Measurements from ENCODE around the gene CTDNEP1. TPM values are rescaled to one million over a fixed set of nuclear protein-coding genes. Genes with fewer than 3 reads are reported as not detected.
A peak's percentile ranks its signal among the peaks of the same experiment; 100 is the strongest.

The CTDNEP1 gene
- total and polyA plus RNA-seq, 7 experiments from 2014 or later = 38.3 to 173 (median 120) TPM

- peaks cover 0 to 52% (median under 1%) of the 10 kb centered on the region in 3 experiments for H3K36me3 ChIP-seq (ENCODE audit: control insufficient read depth in 2 of 3, insufficient read depth in 3 of 3, low read length in 3 of 3)
- no peaks in the 10 kb centered on the region for H3K27me3 ChIP-seq (ENCODE audit: control insufficient read depth in 2 of 2, insufficient read depth in 2 of 2, low read length in 2 of 2)
- peaks cover 0 to 25% (median 9%) of the 10 kb centered on the region in 5 donors for H3K36me3 Mint-ChIP-seq
- DNase-seq = peak; percentile 89 to 97 (median 93)
- peak within 1 kb of the TSS; percentile 84 for H3K27ac ChIP-seq (ENCODE audit: low read depth, low read length)
- peak; percentile 76 for ATAC-seq
- peak within 1 kb of the TSS; percentile 71 for H3K4me3 ChIP-seq (ENCODE audit: low read length)
- H3K4me1 ChIP-seq (ENCODE audit: control insufficient read depth in 2 of 2, insufficient read depth in 2 of 2, low read length in 2 of 2) = peaks cover 15 to 20% of the 10 kb centered on the region in 2 donors
- no peaks in the 10 kb centered on the region for H3K9me3 ChIP-seq (ENCODE audit: control insufficient read depth in 2 of 3, low read length in 3 of 3)
- peaks cover 41 to 61% (median 52%) of the 10 kb centered on the region in 7 donors for H3K4me1 Mint-ChIP-seq
- H3K9me3 Mint-ChIP-seq = peaks cover 0 to 6% (median 0%) of the 10 kb centered on the region in 11 donors
- peak within 1 kb of the TSS; percentile 87 to 98 (median 96) for H3K4me3 Mint-ChIP-seq
- H3K27me3 Mint-ChIP-seq = peaks cover 0 to 2% (median 0%) of the 10 kb centered on the region in 5 donors
- peak within 1 kb of the TSS; percentile 72 to 96 (median 93) for H3K27ac Mint-ChIP-seq
- ChIA-PET POLR2A (interaction anchor here (0.8 to 14.4 kb wide), 13 partner anchors 8 to 339 kb away, joined by 3 to 265 read pairs (median 4); partner anchors contain the start of genes ACADVL, ACAP1, CTDNEP1 and DLG4), CTCF (interaction anchor here (0.9 to 1.4 kb wide), 4 partner anchors 11 to 62 kb away, joined by 3 to 6 read pairs (median 4); partner anchors contain the start of genes ACADVL and DLG4)
- intact Hi-C loops (cut with micrococcal nuclease) = loop anchor here (1.0 to 10.0 kb wide), 6 partner anchors 13 to 1817 kb away; partner anchors contain the start of genes ACADVL (in 1 of the 2), DLG4 (in 1 of the 2), NUP88 (in 1 of the 2) and PER1 (in 1 of the 2)
Measured at GRCh38 chr17:7234083-7234951, 17.2 kb downstream of the CTDNEP1 start, which contains the start of gene DVL2. DVL2 (minus strand) TSS chr17:7234517; CDS start chr17:7234262, 255 bp downstream.

DNA sequence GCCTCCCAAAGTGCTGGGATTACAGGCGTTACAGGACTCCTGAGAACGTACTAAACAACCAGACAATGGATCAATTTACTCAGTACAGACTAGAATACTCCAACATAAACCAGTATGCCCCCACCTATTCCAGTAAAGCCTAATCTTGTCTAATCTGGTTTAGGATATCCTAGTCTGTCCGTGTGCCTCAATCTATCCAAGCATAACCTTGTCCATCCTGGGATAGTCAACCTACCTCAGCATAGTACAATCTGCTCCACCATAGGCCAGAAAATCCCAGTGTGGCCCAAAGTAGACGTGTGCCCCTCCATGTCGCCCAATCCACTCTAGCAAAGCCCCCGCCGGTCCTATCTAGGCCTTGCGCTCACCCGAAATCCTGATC lies 17.8 kb downstream of the CTDNEP1 start:
- peaks cover 15 to 20% of the 10 kb centered on the region in 2 donors for H3K4me1 ChIP-seq (ENCODE audit: control insufficient read depth in 2 of 2, insufficient read depth in 2 of 2, low read length in 2 of 2)
- H3K36me3 Mint-ChIP-seq = peaks cover 0 to 31% (median 10%) of the 10 kb centered on the region in 5 donors
- ATAC-seq (no peak), DNase-seq (no peak)
- H3K27ac Mint-ChIP-seq = peak overlapping the region; percentile 72 to 96 (median 93)
- peak overlapping the region; percentile 84 for H3K27ac ChIP-seq (ENCODE audit: low read depth, low read length)
- peak overlapping the region; percentile 71 for H3K4me3 ChIP-seq (ENCODE audit: low read length)
- intact Hi-C loops (cut with micrococcal nuclease) = loop anchor here (1.0 to 10.0 kb wide), 6 partner anchors 12 to 1816 kb away; partner anchors contain the start of genes ACADVL (in 1 of the 2), DLG4 (in 1 of the 2), NUP88 (in 1 of the 2) and PER1 (in 1 of the 2)
- POLR2A ChIA-PET = interaction anchor here (0.8 to 14.4 kb wide), 12 partner anchors 9 to 340 kb away, joined by 3 to 265 read pairs (median 4); partner anchors contain the start of genes ACADVL, ACAP1, CTDNEP1 and DLG4
- H3K9me3 ChIP-seq (ENCODE audit: control insufficient read depth in 2 of 3, low read length in 3 of 3) = no peaks in the 10 kb centered on the region
- peaks cover 41 to 61% (median 52%) of the 10 kb centered on the region in 7 donors for H3K4me1 Mint-ChIP-seq
- no peaks in the 10 kb centered on the region for H3K27me3 ChIP-seq (ENCODE audit: control insufficient read depth in 2 of 2, insufficient read depth in 2 of 2, low read length in 2 of 2)
- peak overlapping the region; percentile 87 to 98 (median 96) for H3K4me3 Mint-ChIP-seq
- peaks cover 0 to 6% (median 0%) of the 10 kb centered on the region in 11 donors for H3K9me3 Mint-ChIP-seq
- CTCF ChIA-PET = interaction anchor here (1.0 to 1.2 kb wide), 2 partner anchors 12 to 25 kb away, joined by 3 to 5 read pairs; no protein-coding TSS in a partner anchor
- peaks cover 0 to 2% (median 0%) of the 10 kb centered on the region in 5 donors for H3K27me3 Mint-ChIP-seq
- H3K36me3 ChIP-seq (ENCODE audit: control insufficient read depth in 2 of 3, insufficient read depth in 3 of 3, low read length in 3 of 3) = peaks cover 0 to 52% (median 7%) of the 10 kb centered on the region in 3 experiments

- intact Hi-C loops (cut with micrococcal nuclease) = loop anchor here in 1 of 2 donors (5.0 to 10.0 kb wide), 2 partner anchors 923 to 1815 kb away; partner anchors contain the start of genes NUP88 and PER1
- Mint-ChIP-seq H3K9me3 (peaks cover 0 to 6% (median 0%) of the 10 kb centered on the region in 11 donors), H3K27me3 (peaks cover 0 to 2% (median 0%) of the 10 kb centered on the region in 5 donors), H3K4me3 (peak overlapping the region; percentile 2 to 98 (median 53)), H3K27ac (peak overlapping the region in 1 of 9 donors; percentile 50), H3K36me3 (peaks cover 4 to 39% (median 8%) of the 10 kb centered on the region in 5 donors), H3K4me1 (peaks cover 38 to 57% (median 53%) of the 10 kb centered on the region in 7 donors)
- no peaks in the 10 kb centered on the region for H3K27me3 ChIP-seq (ENCODE audit: control insufficient read depth in 2 of 2, insufficient read depth in 2 of 2, low read length in 2 of 2)
- H3K27ac ChIP-seq (ENCODE audit: low read depth, low read length) = no peak overlapping the region
- no peak for ATAC-seq
- H3K9me3 ChIP-seq (ENCODE audit: control insufficient read depth in 2 of 3, low read length in 3 of 3) = no peaks in the 10 kb centered on the region
- ChIA-PET CTCF (no interaction called here), POLR2A (interaction anchor here (0.5 to 14.4 kb wide), 3 partner anchors 13 to 426 kb away, joined by 3 to 265 read pairs (median 4); partner anchors contain the start of genes ACADVL and DLG4)
- DNase-seq = no peak
- H3K4me1 ChIP-seq (ENCODE audit: control insufficient read depth in 2 of 2, insufficient read depth in 2 of 2, low read length in 2 of 2) = peaks cover 15 to 16% of the 10 kb centered on the region in 2 donors
- no peak overlapping the region for H3K4me3 ChIP-seq (ENCODE audit: low read length)
- peaks cover 0 to 66% (median 8%) of the 10 kb centered on the region in 3 experiments for H3K36me3 ChIP-seq (ENCODE audit: control insufficient read depth in 2 of 3, insufficient read depth in 3 of 3, low read length in 3 of 3)
Measured at GRCh38 chr17:7232114-7232513, 19.4 kb downstream of the CTDNEP1 start.

DNA sequence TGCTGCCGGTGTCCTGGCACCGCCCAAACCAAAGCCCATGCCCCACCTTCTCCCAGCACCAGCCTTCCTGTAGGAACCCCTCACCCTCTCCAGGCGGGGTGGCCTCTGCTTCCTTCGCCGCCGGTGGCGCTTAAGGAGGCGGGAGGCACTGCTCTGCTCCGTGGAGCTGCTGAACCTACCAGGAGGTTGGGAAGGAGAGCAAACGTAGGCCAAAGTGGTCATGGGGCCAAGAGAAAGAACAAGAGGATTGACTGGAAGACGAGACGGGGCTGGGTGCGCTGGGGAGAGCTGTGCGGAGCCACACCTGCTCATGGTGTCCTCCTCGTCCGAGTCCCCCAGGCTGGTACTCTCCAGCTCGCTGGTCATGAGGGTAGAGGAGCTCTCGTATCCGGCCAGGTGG lies 22.0 kb downstream of the CTDNEP1 start:
- peaks cover 19 to 36% (median 29%) of the 10 kb centered on the region in 7 donors for H3K4me1 Mint-ChIP-seq
- Histone ChIP-seq H3K4me3 (ENCODE audit: low read length) (no peak overlapping the region), H3K27ac (ENCODE audit: low read depth, low read length) (no peak overlapping the region), H3K36me3 (ENCODE audit: control insufficient read depth in 2 of 3, insufficient read depth in 3 of 3, low read length in 3 of 3) (peaks cover 0 to 69% (median 14%) of the 10 kb centered on the region in 3 experiments), H3K9me3 (ENCODE audit: control insufficient read depth in 2 of 3, low read length in 3 of 3) (no peaks in the 10 kb centered on the region), H3K27me3 (ENCODE audit: control insufficient read depth in 2 of 2, insufficient read depth in 2 of 2, low read length in 2 of 2) (no peaks in the 10 kb centered on the region), H3K4me1 (ENCODE audit: control insufficient read depth in 2 of 2, insufficient read depth in 2 of 2, low read length in 2 of 2) (peaks cover 5% of the 10 kb centered on the region in 2 donors)
- CTCF ChIA-PET = no interaction called here
- H3K27ac Mint-ChIP-seq = no peak overlapping the region
- H3K27me3 Mint-ChIP-seq = peaks cover 0 to 2% (median 0%) of the 10 kb centered on the region in 5 donors
- peaks cover 3 to 24% (median 4%) of the 10 kb centered on the region in 5 donors for H3K36me3 Mint-ChIP-seq
- POLR2A ChIA-PET = interaction anchor here (1.1 to 14.4 kb wide), 2 partner anchors 10 to 11 kb away, joined by 3 to 265 read pairs; partner anchors contain the start of genes ACADVL and DLG4
- DNase-seq = no peak
- ATAC-seq = no peak
- H3K9me3 Mint-ChIP-seq = peaks cover 0 to 2% (median 0%) of the 10 kb centered on the region in 11 donors
- H3K4me3 Mint-ChIP-seq = no peak overlapping the region
- intact Hi-C loops (cut with micrococcal nuclease) = no loop called here

GRCh38 chr17:7228920-7229319 lies 22.6 kb downstream of the CTDNEP1 start:
- Histone ChIP-seq H3K27me3 (ENCODE audit: control insufficient read depth in 2 of 2, insufficient read depth in 2 of 2, low read length in 2 of 2) (no peaks in the 10 kb centered on the region), H3K9me3 (ENCODE audit: control insufficient read depth in 2 of 3, low read length in 3 of 3) (no peaks in the 10 kb centered on the region), H3K4me3 (ENCODE audit: low read length) (no peak overlapping the region), H3K36me3 (ENCODE audit: control insufficient read depth in 2 of 3, insufficient read depth in 3 of 3, low read length in 3 of 3) (peaks cover 2 to 72% (median 14%) of the 10 kb centered on the region in 3 experiments), H3K4me1 (ENCODE audit: control insufficient read depth in 2 of 2, insufficient read depth in 2 of 2, low read length in 2 of 2) (peaks cover 5% of the 10 kb centered on the region in 2 donors), H3K27ac (ENCODE audit: low read depth, low read length) (no peak overlapping the region)
- no peak overlapping the region for H3K27ac Mint-ChIP-seq
- no peaks in the 10 kb centered on the region for H3K27me3 Mint-ChIP-seq
- DNase-seq (no peak), ATAC-seq (no peak)
- ChIA-PET CTCF (no interaction called here), POLR2A (interaction anchor here (1.3 kb wide), 1 partner anchor 10 kb away, joined by 8 read pairs; the partner anchor contains the start of genes ACADVL and DLG4)
- no peak overlapping the region for H3K4me3 Mint-ChIP-seq
- intact Hi-C loops (cut with micrococcal nuclease) = no loop called here
- no peaks in the 10 kb centered on the region for H3K9me3 Mint-ChIP-seq
- H3K36me3 Mint-ChIP-seq = peaks cover 3 to 26% (median 6%) of the 10 kb centered on the region in 5 donors
- H3K4me1 Mint-ChIP-seq = peaks cover 17 to 33% (median 26%) of the 10 kb centered on the region in 7 donors

All from naive thymus-derived CD4-positive, alpha-beta T cell (primary cell).